Endothelial cell of umbilical vein (primary cell): ENCODE results near the gene PRR5L. TPM values are rescaled to one million over a fixed set of nuclear protein-coding genes. Genes with fewer than 3 reads are reported as not detected.
"Not testable (repeated sequence)": the region's sequence is repeated elsewhere in the genome, so short reads cannot be mapped to it uniquely, and the experiment has no call there.

Experiments used
- BruUV-seq: library from RNA; stranded (reverse); fragments of 400-500 nt; replicated peaks from 2 replicates; lab custom pipeline; 2021; lab: Mats Ljungman, UMichigan
- CTCF ChIA-PET: fragments of 300-600, 350-600 bp; sonication (Branson Sonifier 250); formaldehyde crosslinking; loops from one replicate; lab custom pipeline; 2021; ENCODE audit warnings: antibody characterized with exemption, inconsistent platforms; lab: Charles Lee
- POLR2A ChIA-PET: fragments of 300-600, 350-600 bp; sonication (Branson Sonifier 250); formaldehyde crosslinking; loops from one replicate; lab custom pipeline; 2021; ENCODE audit warnings: antibody characterized with exemption, inconsistent platforms; lab: Charles Lee
- DNase-seq: peaks from one replicate; pipeline ENCODE4 v3.0.0-alpha.2; 2011; ENCODE audit warnings: low read depth, low spot score
- FAIRE-seq: peaks from 2 replicates; lab custom pipeline; 2011; peaks lifted over from hg19 to GRCh38; lab: Jason Lieb, UNC
- H2AFZ ChIP-seq: 2 replicates; pipeline ENCODE4 v1.6.0; 2012; ENCODE audit warnings: low read depth, low read length, control low read depth, inconsistent platforms
- H3K27ac ChIP-seq: 2 replicates; pipeline ENCODE4 v1.5.1; 2011; ENCODE audit warnings: low read depth, mild to moderate bottlenecking, control low read depth, low read length, moderate library complexity; ENCODE audit not compliant: insufficient read depth
- H3K27me3 ChIP-seq, 2 experiments: 2 replicates each; pipeline versions ENCODE4 v1.6.0 to v1.6.1; 2011; ENCODE audit warnings: low read length in 2 of 2, mixed read lengths in 1 of 2; ENCODE audit not compliant: control insufficient read depth in 2 of 2, insufficient read depth in 2 of 2
- H3K36me3 ChIP-seq, 2 experiments: 2 replicates in 1 of 2; 3 replicates in 1 of 2; pipeline ENCODE4 v1.5.1; 2011; ENCODE audit warnings: low read length in 2 of 2, mild to moderate bottlenecking in 1 of 2, moderate library complexity in 1 of 2; ENCODE audit not compliant: control insufficient read depth in 2 of 2, insufficient read depth in 2 of 2; ENCODE audit errors: extremely low read depth in 1 of 2
- H3K4me1 ChIP-seq: 3 replicates; pipeline ENCODE4 v1.5.1; 2011; ENCODE audit warnings: mild to moderate bottlenecking, low read length; ENCODE audit not compliant: control insufficient read depth, insufficient read depth; ENCODE audit errors: extremely low read depth
- H3K4me2 ChIP-seq: 2 replicates; pipeline ENCODE4 v1.6.1; 2011; ENCODE audit warnings: low read length, control low read depth, mixed read lengths; ENCODE audit not compliant: insufficient read depth
- H3K4me3 ChIP-seq, 3 experiments: fragments of 200-600 bp in 1 of 3; sonication (generic), shearing (Covaris generic) in 1 of 3; replicated peaks in 1 of 3; 2 replicates each; pipeline ENCODE4 v1.5.1; 2011 to 2016; ENCODE audit warnings: control low read depth in 3 of 3, low read length in 3 of 3, mild to moderate bottlenecking in 2 of 3, inconsistent platforms in 1 of 3, low read depth in 1 of 3, moderate library complexity in 1 of 3; ENCODE audit not compliant: insufficient read depth in 1 of 3
- H3K79me2 ChIP-seq: 2 replicates; pipeline ENCODE4 v1.6.0; 2012; ENCODE audit warnings: low read length, inconsistent platforms; ENCODE audit not compliant: control insufficient read depth, insufficient read depth
- H3K9ac ChIP-seq: replicated peaks from 2 replicates; pipeline ENCODE3; 2011; ENCODE audit warnings: low read length, control low read depth; ENCODE audit not compliant: insufficient read depth; ENCODE audit errors: extremely low read depth
- H3K9me1 ChIP-seq: replicated peaks from 3 replicates; pipeline ENCODE4 v1.6.0; 2011; ENCODE audit warnings: mild to moderate bottlenecking, low read length; ENCODE audit not compliant: control insufficient read depth, insufficient read depth; ENCODE audit errors: extremely low read depth
- H3K9me3 ChIP-seq: replicated peaks from 2 replicates; pipeline ENCODE4 v1.5.1; 2012; ENCODE audit warnings: low read length, inconsistent platforms; ENCODE audit not compliant: control insufficient read depth, insufficient read depth
- H4K20me1 ChIP-seq: replicated peaks from 2 replicates; pipeline ENCODE3; 2011; ENCODE audit warnings: mild to moderate bottlenecking, low read length; ENCODE audit not compliant: control insufficient read depth, insufficient read depth; ENCODE audit errors: extremely low read depth
- dilution Hi-C: fragments of 300-500 bp; cut with MboI; formaldehyde crosslinking; loops from one replicate; pipeline ENCODE4 v1.15.0; 2019; ENCODE audit warnings: low sequenced_read_pairs; ENCODE audit not compliant: extremely low pct_ligation_motif_present
- intact Hi-C: fragments of 100-400 bp; cut with micrococcal nuclease; formaldehyde crosslinking; loops from one replicate; pipeline ENCODE4 v1.10.0; 2022
- polyA plus RNA-seq, 4 experiments: library from polyadenylated mRNA; depleted of rRNA in 3 of 4; stranded (reverse) in 3 of 4; unstranded in 1 of 4; fragments of >200 nt; gene quantifications; 2 replicates each; pipeline versions ENCODE4 v1.2.1 to v1.2.3, GENCODE V29; 2011 to 2012; ENCODE audit warnings: missing spikeins in 1 of 4
- total RNA-seq: library from RNA; stranded (reverse); gene quantifications from 2 replicates; pipeline ENCODE4 v1.2.3, GENCODE V29; 2021

Gene PRR5L
- total and polyA plus RNA-seq, 2 donors (not counting 3 experiments of a cell fraction or from before 2014, with no cell fraction given): 2.5 to 6.1 TPM

- dilution Hi-C loops, POLR2A ChIA-PET, H2AFZ ChIP-seq, H3K9ac ChIP-seq, H3K27ac ChIP-seq, H3K4me1 ChIP-seq, FAIRE-seq, H3K9me3 ChIP-seq, intact Hi-C loops, H3K4me2 ChIP-seq, H3K9me1 ChIP-seq, DNase-seq, H3K4me3 ChIP-seq, H4K20me1 ChIP-seq, H3K79me2 ChIP-seq, H3K27me3 ChIP-seq, BruUV-seq, H3K36me3 ChIP-seq: not testable (repeated sequence)
- CTCF ChIA-PET: interaction anchor here (1.0 kb wide), 1 partner anchor 168 kb away, joined by 3 read pairs; no protein-coding TSS in a partner anchor
These were observed 28.9 kb downstream of the PRR5L start for GRCh38 chr11:36324956-36325355.

DNA sequence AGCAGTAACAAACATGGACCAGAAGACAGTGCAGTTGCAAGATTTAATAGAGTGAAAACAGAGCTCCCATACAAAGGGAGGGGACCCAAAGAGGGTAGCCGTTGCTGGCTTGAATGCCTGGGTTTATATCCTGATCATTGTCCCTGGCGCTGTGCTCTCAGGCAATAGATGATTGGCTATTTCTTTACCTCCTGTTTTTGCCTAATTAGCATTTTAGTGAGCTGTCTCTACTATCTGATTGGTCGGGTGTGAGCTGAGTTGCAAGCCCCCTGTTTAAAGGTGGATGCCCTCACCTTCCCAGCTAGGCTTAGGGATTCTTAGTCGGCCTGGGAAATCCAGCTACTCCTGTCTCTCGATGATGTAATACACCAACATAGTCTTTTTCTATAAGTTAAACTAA, 29.3 kb downstream of the PRR5L start:
- H3K36me3 ChIP-seq, FAIRE-seq, H3K4me2 ChIP-seq, H3K9me3 ChIP-seq, POLR2A ChIA-PET, H3K4me1 ChIP-seq, H3K79me2 ChIP-seq, H4K20me1 ChIP-seq, dilution Hi-C loops, H3K4me3 ChIP-seq, H2AFZ ChIP-seq, intact Hi-C loops, H3K9me1 ChIP-seq, H3K27me3 ChIP-seq, BruUV-seq, H3K9ac ChIP-seq, DNase-seq, H3K27ac ChIP-seq: not testable (repeated sequence)
- CTCF ChIA-PET: interaction anchor here (1.0 kb wide), 1 partner anchor 167 kb away, joined by 3 read pairs; no protein-coding TSS in a partner anchor
